Astrocyte (in vitro differentiated cells and primary cell): ENCODE results near the gene OR10Z1. TPM values are rescaled to one million over a fixed set of nuclear protein-coding genes. Genes with fewer than 3 reads are reported as not detected.

Source experiments
- DNase-seq: peaks from one replicate; pipeline ENCODE4 v3.0.0-alpha.2; 2010; ENCODE audit warnings: low read depth
- FAIRE-seq: peaks from 2 replicates; lab custom pipeline; 2011; peaks lifted over from hg19 to GRCh38; lab: Jason Lieb, UNC
- H2AFZ ChIP-seq: 2 replicates; pipeline ENCODE4 v1.6.0; 2012; ENCODE audit warnings: low read depth, low read length, inconsistent platforms
- H3K27ac ChIP-seq: 2 replicates; pipeline ENCODE4 v1.5.1; 2011; ENCODE audit warnings: low read depth, low read length, inconsistent platforms
- H3K27me3 ChIP-seq: 2 replicates; pipeline ENCODE4 v1.6.0; 2011; ENCODE audit warnings: low read length, inconsistent platforms; ENCODE audit not compliant: insufficient read depth
- H3K36me3 ChIP-seq: 2 replicates; pipeline ENCODE4 v1.5.1; 2011; ENCODE audit warnings: low read length, inconsistent platforms; ENCODE audit not compliant: insufficient read depth
- H3K4me1 ChIP-seq: 2 replicates; pipeline ENCODE4 v1.5.1; 2011; ENCODE audit warnings: low read length, inconsistent platforms; ENCODE audit not compliant: insufficient read depth
- H3K4me2 ChIP-seq: 2 replicates; pipeline ENCODE4 v1.6.0; 2012; ENCODE audit warnings: low read length, inconsistent platforms
- H3K4me3 ChIP-seq: 2 replicates; pipeline ENCODE4 v1.5.1; 2011; ENCODE audit warnings: low read depth, mild to moderate bottlenecking, low read length, inconsistent platforms; ENCODE audit not compliant: insufficient read depth
- H3K79me2 ChIP-seq: 2 replicates; pipeline ENCODE4 v1.6.0; 2012; ENCODE audit warnings: mild to moderate bottlenecking, low read length, inconsistent platforms; ENCODE audit not compliant: insufficient read depth
- H3K9ac ChIP-seq: 2 replicates; pipeline ENCODE4 v1.6.0; 2012; ENCODE audit warnings: mild to moderate bottlenecking, low read length, inconsistent platforms
- H3K9me3 ChIP-seq: 2 replicates; pipeline ENCODE4 v1.5.1; 2012; ENCODE audit warnings: low read depth, mild to moderate bottlenecking, low read length, inconsistent platforms; ENCODE audit not compliant: insufficient read depth
- H4K20me1 ChIP-seq: 2 replicates; pipeline ENCODE4 v1.6.0; 2012; ENCODE audit warnings: low read length, inconsistent platforms; ENCODE audit not compliant: insufficient read depth
- H3K27ac Mint-ChIP-seq: one replicate; pipeline ENCODE4 v1.8.0; 2021; ENCODE audit warnings: mild to moderate bottlenecking, mixed read lengths; ENCODE audit not compliant: unreplicated experiment
- H3K27me3 Mint-ChIP-seq: one replicate; pipeline ENCODE4 v1.8.0; 2021; ENCODE audit warnings: low read depth, mixed read lengths; ENCODE audit not compliant: unreplicated experiment
- H3K36me3 Mint-ChIP-seq: one replicate; pipeline ENCODE4 v1.8.0; 2021; ENCODE audit warnings: low read depth, mixed read lengths; ENCODE audit not compliant: unreplicated experiment
- H3K4me1 Mint-ChIP-seq: one replicate; pipeline ENCODE4 v1.8.0; 2021; ENCODE audit warnings: low read depth, mixed read lengths; ENCODE audit not compliant: unreplicated experiment
- H3K4me3 Mint-ChIP-seq: one replicate; pipeline ENCODE4 v1.8.0; 2021; ENCODE audit warnings: mild to moderate bottlenecking, moderate library complexity, mixed read lengths; ENCODE audit not compliant: unreplicated experiment
- H3K9me3 Mint-ChIP-seq: one replicate; pipeline ENCODE4 v1.8.0; 2021; ENCODE audit warnings: mild to moderate bottlenecking, mixed read lengths; ENCODE audit not compliant: unreplicated experiment
- CTCF ChIP-seq: IDR thresholded peaks from 2 replicates; pipeline ENCODE4 v1.5.1; 2011; ENCODE audit warnings: low read depth, mild to moderate bottlenecking, inconsistent platforms, low read length, moderate library complexity; ENCODE audit not compliant: insufficient read depth
- EZH2 ChIP-seq: IDR thresholded peaks from 2 replicates; pipeline ENCODE4 v1.6.1; 2012; ENCODE audit warnings: mild to moderate bottlenecking, low read length, inconsistent platforms; ENCODE audit not compliant: insufficient read depth
- total RNA-seq: library from RNA; stranded (reverse); gene quantifications from 2 replicates; pipeline ENCODE4 v1.2.1, GENCODE V29; 2021

OR10Z1 gene
- total RNA-seq, 1 donor from 2014 or later: not detected

GRCh38 chr1:158638146-158638545 lies 33.1 kb downstream of the OR10Z1 start:
- Histone ChIP-seq H3K27ac (no peak overlapping the region), H3K4me2 (no peak overlapping the region), H3K4me1 (no peaks in the 10 kb centered on the region), H3K9ac (no peak overlapping the region), H3K27me3 (no peaks in the 10 kb centered on the region), H3K36me3 (no peaks in the 10 kb centered on the region), H2AFZ (no peak overlapping the region), H3K9me3 (no peaks in the 10 kb centered on the region), H3K79me2 (no peaks in the 10 kb centered on the region), H4K20me1 (no peaks in the 10 kb centered on the region), H3K4me3 (no peak overlapping the region)
- Mint-ChIP-seq H3K27me3 (peaks cover 2% of the 10 kb centered on the region), H3K4me1 (no peaks in the 10 kb centered on the region), H3K9me3 (no peaks in the 10 kb centered on the region), H3K27ac (no peak overlapping the region), H3K36me3 (no peaks in the 10 kb centered on the region), H3K4me3 (no peak overlapping the region)
- no peak for FAIRE-seq
- DNase-seq: no peak
- TF ChIP-seq CTCF (no peak), EZH2 (no peak)

GRCh38 chr1:158638904-158639303 lies 33.8 kb downstream of the OR10Z1 start:
- no peaks in the 10 kb centered on the region for H3K4me1 Mint-ChIP-seq

More at GRCh38 chr1:158638904-158639303, 33.8 kb downstream of the OR10Z1 start:
- H4K20me1 ChIP-seq: no peaks in the 10 kb centered on the region
- no peak overlapping the region for H2AFZ ChIP-seq
- no peaks in the 10 kb centered on the region for H3K9me3 ChIP-seq
- no peaks in the 10 kb centered on the region for H3K36me3 ChIP-seq
- H3K4me3 Mint-ChIP-seq: no peak overlapping the region
- no peak overlapping the region for H3K9ac ChIP-seq
- H3K79me2 ChIP-seq: no peaks in the 10 kb centered on the region
- FAIRE-seq: no peak
- H3K36me3 Mint-ChIP-seq: no peaks in the 10 kb centered on the region
- TF ChIP-seq CTCF: no peak
- no peak for TF ChIP-seq EZH2
- no peak overlapping the region for H3K27ac Mint-ChIP-seq
- H3K4me3 ChIP-seq: no peak overlapping the region
- H3K27ac ChIP-seq: no peak overlapping the region
- no peak overlapping the region for H3K4me2 ChIP-seq
- no peak for DNase-seq
- H3K27me3 Mint-ChIP-seq: peaks cover 2% of the 10 kb centered on the region
- H3K9me3 Mint-ChIP-seq: no peaks in the 10 kb centered on the region
- no peaks in the 10 kb centered on the region for H3K4me1 ChIP-seq
- H3K27me3 ChIP-seq: no peaks in the 10 kb centered on the region
